H1 (cell line): ENCODE measurements around the gene SMIM5. TPM values are rescaled to one million over a fixed set of nuclear protein-coding genes. Genes with fewer than 3 reads are reported as not detected.

Source experiments
- CTCF ChIA-PET: fragments of 300-600 bp; sonication (Branson Sonifier 250); formaldehyde crosslinking; loops from one replicate; lab custom pipeline; 2021; ENCODE audit not compliant: partially characterized antibody; lab: Charles Lee
- POLR2A ChIA-PET: fragments of 300-600 bp; sonication (Branson Sonifier 250); formaldehyde crosslinking; loops from one replicate; lab custom pipeline; 2021; ENCODE audit warnings: inconsistent platforms; ENCODE audit not compliant: partially characterized antibody; lab: Charles Lee
- DNase-seq, 2 experiments: peaks; one replicate each; pipeline versions ENCODE4 v3.0.0 to v3.0.0-alpha.2; 2010 to 2022; ENCODE audit warnings: low spot score in 2 of 2, low read depth in 1 of 2, mixed read lengths in 1 of 2
- FAIRE-seq: peaks from 2 replicates; lab custom pipeline; 2011; peaks lifted over from hg19 to GRCh38; lab: Jason Lieb, UNC
- H2AFZ ChIP-seq: 2 replicates; pipeline ENCODE4 v1.8.1; 2012; ENCODE audit warnings: low read length, inconsistent platforms
- H2AK5ac ChIP-seq: 2 replicates; pipeline ENCODE4 v1.6.1; 2013; ENCODE audit warnings: low read depth, low read length
- H2BK120ac ChIP-seq: replicated peaks from 2 replicates; pipeline ENCODE3; 2013; ENCODE audit warnings: low read depth, low read length, inconsistent platforms
- H2BK12ac ChIP-seq: 2 replicates; pipeline ENCODE4 v1.6.1; 2013; ENCODE audit warnings: low read depth, low read length
- H2BK15ac ChIP-seq: 2 replicates; pipeline ENCODE4 v1.6.1; 2013; ENCODE audit warnings: low read length
- H2BK20ac ChIP-seq: 2 replicates; pipeline ENCODE4 v1.6.1; 2013; ENCODE audit warnings: low read length
- H2BK5ac ChIP-seq: 2 replicates; pipeline ENCODE4 v1.6.1; 2013; ENCODE audit warnings: low read depth, low read length
- H3K14ac ChIP-seq: 2 replicates; pipeline ENCODE4 v1.6.1; 2013; ENCODE audit warnings: inconsistent platforms; ENCODE audit not compliant: insufficient read length
- H3K18ac ChIP-seq: 2 replicates; pipeline ENCODE4 v1.6.1; 2013; ENCODE audit warnings: low read length; ENCODE audit errors: extremely low read depth
- H3K23ac ChIP-seq: 2 replicates; pipeline ENCODE4 v1.6.1; 2013; ENCODE audit warnings: inconsistent platforms; ENCODE audit not compliant: insufficient read length
- H3K23me2 ChIP-seq: 2 replicates; pipeline ENCODE4 v1.6.1; 2013; ENCODE audit warnings: low read depth, low read length
- H3K27ac ChIP-seq: 2 replicates; pipeline ENCODE4 v1.6.1; 2011; ENCODE audit warnings: low read depth, low read length, inconsistent platforms
- H3K27me3 ChIP-seq, 4 experiments: replicated peaks in 1 of 4; 1 replicate in 1 of 4; 2 replicates in 3 of 4; pipeline versions ENCODE4 v1.6.1 to v1.8.1; 2011 to 2013; ENCODE audit warnings: low read length in 3 of 4, mild to moderate bottlenecking in 3 of 4, inconsistent platforms in 2 of 4, mixed read lengths in 2 of 4, moderate library complexity in 1 of 4; ENCODE audit not compliant: control insufficient read depth in 3 of 4, insufficient read depth in 3 of 4; ENCODE audit errors: extremely low read depth in 1 of 4
- H3K36me3 ChIP-seq, 4 experiments: 2 replicates each; pipeline versions ENCODE4 v1.6.1 to v1.8.1; 2011 to 2013; ENCODE audit warnings: mild to moderate bottlenecking in 4 of 4, low read length in 3 of 4, moderate library complexity in 2 of 4, control low read depth in 1 of 4, inconsistent platforms in 1 of 4; ENCODE audit not compliant: insufficient read depth in 4 of 4, control insufficient read depth in 2 of 4
- H3K4ac ChIP-seq: replicated peaks from 2 replicates; pipeline ENCODE3; 2013; ENCODE audit warnings: low read length, low read depth, mixed read lengths, inconsistent platforms; ENCODE audit not compliant: insufficient read length
- H3K4me1 ChIP-seq, 4 experiments: replicated peaks in 1 of 4; 1 replicate in 1 of 4; 2 replicates in 3 of 4; pipeline versions ENCODE4 v1.6.1 to v1.8.1; 2011 to 2013; ENCODE audit warnings: low read length in 3 of 4, inconsistent platforms in 2 of 4, mixed read lengths in 1 of 4; ENCODE audit not compliant: insufficient read depth in 4 of 4, control insufficient read depth in 3 of 4
- H3K4me2 ChIP-seq, 2 experiments: 2 replicates each; pipeline versions ENCODE4 v1.6.1 to v1.8.1; 2011 to 2013; ENCODE audit warnings: low read depth in 2 of 2, low read length in 2 of 2, control low read depth in 1 of 2, inconsistent platforms in 1 of 2, mild to moderate bottlenecking in 1 of 2; ENCODE audit not compliant: insufficient read depth in 1 of 2
- H3K4me3 ChIP-seq, 4 experiments: fragments of 200-600, 300-600 bp in 1 of 4; sonication (generic), shearing (Covaris generic), sonication (Bioruptor Twin) in 1 of 4; 2 replicates each; pipeline versions ENCODE4 v1.5.1 to v1.8.1; 2011 to 2016; ENCODE audit warnings: low read length in 4 of 4, low read depth in 3 of 4, control low read depth in 2 of 4, inconsistent platforms in 2 of 4, mild to moderate bottlenecking in 2 of 4, mixed read lengths in 1 of 4, moderate library complexity in 1 of 4; ENCODE audit not compliant: insufficient read depth in 2 of 4; ENCODE audit errors: extremely low read depth in 1 of 4
- H3K56ac ChIP-seq: replicated peaks from 2 replicates; pipeline ENCODE3; 2013; ENCODE audit warnings: low read depth, mild to moderate bottlenecking, mixed read lengths, low read length, inconsistent platforms; ENCODE audit not compliant: insufficient read length
- H3K79me1 ChIP-seq: 2 replicates; pipeline ENCODE4 v1.6.1; 2013; ENCODE audit warnings: low read depth, low read length, control low read depth
- H3K79me2 ChIP-seq, 2 experiments: 2 replicates each; pipeline versions ENCODE4 v1.6.1 to v1.8.1; 2012 to 2013; ENCODE audit warnings: low read length in 2 of 2, mild to moderate bottlenecking in 2 of 2, inconsistent platforms in 1 of 2; ENCODE audit not compliant: insufficient read depth in 2 of 2, control insufficient read depth in 1 of 2
- H3K9ac ChIP-seq, 4 experiments: replicated peaks in 1 of 4; 1 replicate in 1 of 4; 2 replicates in 3 of 4; pipeline versions ENCODE4 v1.6.1 to v1.8.1; 2011 to 2013; ENCODE audit warnings: low read depth in 3 of 4, low read length in 3 of 4, control low read depth in 2 of 4, mild to moderate bottlenecking in 2 of 4, moderate library complexity in 2 of 4, inconsistent platforms in 1 of 4; ENCODE audit errors: extremely low read depth in 1 of 4
- H3K9me3 ChIP-seq, 2 experiments: 2 replicates each; pipeline versions ENCODE4 v1.6.1 to v1.8.1; 2012 to 2013; ENCODE audit warnings: mild to moderate bottlenecking in 2 of 2, moderate library complexity in 2 of 2, control low read depth in 1 of 2, inconsistent platforms in 1 of 2, low read depth in 1 of 2, low read length in 1 of 2, mixed read lengths in 1 of 2; ENCODE audit not compliant: insufficient read depth in 2 of 2
- H4K20me1 ChIP-seq, 2 experiments: replicated peaks in 1 of 2; 2 replicates each; pipeline versions ENCODE3 to v1.8.1; 2011 to 2013; ENCODE audit warnings: inconsistent platforms in 2 of 2, low read length in 2 of 2, mild to moderate bottlenecking in 1 of 2; ENCODE audit not compliant: insufficient read depth in 2 of 2, control insufficient read depth in 1 of 2
- H4K5ac ChIP-seq: 2 replicates; pipeline ENCODE4 v1.6.1; 2013; ENCODE audit warnings: low read length, low read depth, mixed read lengths, inconsistent platforms; ENCODE audit not compliant: insufficient read length
- H4K8ac ChIP-seq: 2 replicates; pipeline ENCODE4 v1.8.0; 2013; ENCODE audit warnings: mild to moderate bottlenecking, moderate library complexity, low read length, inconsistent platforms; ENCODE audit not compliant: insufficient read depth; ENCODE audit errors: extremely low read depth
- H4K91ac ChIP-seq: replicated peaks from 2 replicates; pipeline ENCODE3; 2013; ENCODE audit warnings: low read length, mixed read lengths, inconsistent platforms; ENCODE audit not compliant: insufficient read length
- CEBPB ChIP-seq: IDR thresholded peaks from 2 replicates; pipeline ENCODE4 v1.6.1; 2012; ENCODE audit warnings: low read depth, low read length
- JUN ChIP-seq: IDR thresholded peaks from 2 replicates; pipeline ENCODE4 v1.6.1; 2011; ENCODE audit warnings: low read depth, mild to moderate bottlenecking, improper control_type of control experiment, low read length
- SIN3A ChIP-seq, 2 experiments: IDR thresholded peaks in 1 of 2; conservative IDR thresholded peaks in 1 of 2; 2 replicates each; pipeline ENCODE4 v1.6.1; 2011 to 2012; ENCODE audit warnings: low read length in 2 of 2, improper control_type of control experiment in 1 of 2, low read depth in 1 of 2, mild to moderate bottlenecking in 1 of 2
- SP2 ChIP-seq: IDR thresholded peaks from 2 replicates; pipeline ENCODE4 v1.6.1; 2012; ENCODE audit warnings: mild to moderate bottlenecking, low read length, inconsistent platforms
- TCF12 ChIP-seq: IDR thresholded peaks from 2 replicates; pipeline ENCODE4 v1.6.1; 2011; ENCODE audit warnings: low read depth, mild to moderate bottlenecking, low read length
- WGBS, 2 experiments: shearing (Covaris generic) in 1 of 2; methylation state at CpG; one replicate each; pipeline versions ENCODE4 v1.1.6 to v1.1.7; 2013 to 2015; ENCODE audit warnings: low lambda C conversion rate in 2 of 2, mixed read lengths in 2 of 2, inconsistent platforms in 1 of 2, low coverage in 1 of 2, missing lambda C conversion rate in 1 of 2; ENCODE audit not compliant: insufficient replicate concordance in 2 of 2, insufficient coverage in 1 of 2, insufficient read length in 1 of 2; ENCODE audit errors: extremely low coverage in 1 of 2, missing lambda C conversion rate in 1 of 2; 5-methylcytosine and 5-hydroxymethylcytosine counted together
- polyA plus RNA-seq, 7 experiments: library from polyadenylated mRNA; depleted of rRNA in 3 of 7; stranded (reverse) in 5 of 7; unstranded in 2 of 7; fragments of >200 nt in 5 of 7; fragments of 200-250 nt in 2 of 7; gene quantifications; 1 replicate in 5 of 7; 2 replicates in 1 of 7; 4 replicates in 1 of 7; pipeline versions ENCODE4 v1.2.1 to v1.2.3, GENCODE V29; 2011 to 2013; ENCODE audit warnings: missing spikeins in 2 of 7, mixed read lengths in 2 of 7
- total RNA-seq: library from RNA; stranded (reverse); fragmentation: NEBNext Ultra II Directional; extraction: Animal tissue kit (Norgen Biotek cat#: 25700); gene quantifications from 2 replicates; pipeline ENCODE4 v1.2.1, GENCODE V29; 2021

The SMIM5 gene
- total and polyA plus RNA-seq, 2 of the 8 experiments (the other 6 are each of a cell fraction or from before 2014, with no cell fraction given) = not detected

DNA sequence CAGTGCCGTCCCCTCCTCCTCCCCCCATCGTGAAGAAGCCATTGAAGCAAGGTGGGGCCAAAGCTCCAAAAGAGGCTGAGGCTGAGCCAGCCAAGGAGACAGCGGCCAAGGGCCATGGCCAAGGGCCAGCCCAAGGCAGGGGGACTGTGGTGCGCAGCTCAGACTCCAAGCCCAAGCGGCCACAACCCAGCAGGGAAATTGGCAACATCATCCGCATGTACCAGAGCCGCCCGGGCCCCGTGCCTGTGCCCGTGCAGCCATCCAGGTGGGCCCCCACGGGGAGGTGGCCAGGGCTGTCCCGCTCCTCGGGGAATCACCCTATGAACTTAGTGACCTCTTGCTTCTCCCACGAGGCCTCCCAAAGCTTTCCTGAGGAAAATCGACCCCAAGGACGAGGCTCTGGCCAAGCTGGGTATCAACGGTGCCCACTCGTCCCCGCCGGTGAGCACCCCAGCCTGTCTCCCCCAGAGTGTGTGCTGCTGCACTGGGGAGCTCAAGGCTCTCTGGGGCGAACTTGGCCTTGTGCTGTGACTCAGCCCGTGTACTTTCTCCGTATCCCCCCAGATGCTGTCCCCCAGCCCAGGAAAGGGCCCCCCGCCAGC lies 16.6 kb upstream of the SMIM5 start:
- Histone ChIP-seq H4K8ac (peak overlapping the region; percentile 25; the same call in 1 of the 2 replicates), H3K23ac (no peak overlapping the region), H3K9ac (no peak overlapping the region), H3K4me2 (no peak overlapping the region), H3K18ac (no peak overlapping the region), H3K23me2 (no peaks in the 10 kb centered on the region), H3K9me3 (no peaks in the 10 kb centered on the region), H2BK12ac (no peak overlapping the region)
- POLR2A ChIA-PET = interaction anchor here (0.6 to 1.6 kb wide), 5 partner anchors 13 to 163 kb away, joined by 3 to 4 read pairs (median 4); no protein-coding TSS in a partner anchor
- whole genome bisulfite sequencing, 2 experiments = 90% methylated on average over 17 of the region's 24 CpGs; no CpG with 5 or more reads in 1 of the 2 experiments
- TF ChIP-seq SP2 (no peak), TCF12 (no peak), SIN3A (conservative IDR thresholded peaks at IDR 0.05 in 1 of 2, IDR thresholded peaks at IDR 0.05 in 1 of 2; ENCODE audit: low read depth in 1 of 2, low read length in 2 of 2) (no peak), JUN (no peak), CEBPB (no peak)
- TF ChIP-seq, all 59 proteins: peak for 0
- DNase-seq = no peak
- H3K79me1 ChIP-seq = no peaks in the 10 kb centered on the region
- H3K4me1 ChIP-seq = peaks cover 0 to 4% (median 1%) of the 10 kb centered on the region in 4 experiments; a peak in 4 of 7 replicates
- H4K5ac ChIP-seq = no peak overlapping the region
- H2BK5ac ChIP-seq = no peak overlapping the region
- no peak overlapping the region for H3K56ac ChIP-seq
- no peak overlapping the region for H3K4ac ChIP-seq
- H2BK120ac ChIP-seq = no peak overlapping the region
- no peak overlapping the region for H2BK15ac ChIP-seq
- H3K27ac ChIP-seq = no peak overlapping the region
- CTCF ChIA-PET = interaction anchor here (0.6 to 59.2 kb wide), 11 partner anchors 8 to 136 kb away, joined by 3 to 2200 read pairs (median 7); partner anchors contain the start of genes RECQL5, SAP30BP and SMIM5
- H2AK5ac ChIP-seq = no peak overlapping the region
- no peaks in the 10 kb centered on the region for H3K36me3 ChIP-seq
- H3K14ac ChIP-seq = no peak overlapping the region
- H3K27me3 ChIP-seq = no peaks in the 10 kb centered on the region
- H2AFZ ChIP-seq = no peak overlapping the region
- H4K91ac ChIP-seq = no peak overlapping the region
- no peak overlapping the region for H3K4me3 ChIP-seq
- H2BK20ac ChIP-seq = no peak overlapping the region
- no peaks in the 10 kb centered on the region for H3K79me2 ChIP-seq
- H4K20me1 ChIP-seq = peaks cover 0 to 1% of the 10 kb centered on the region in 2 experiments
- FAIRE-seq = no peak
